K562 (cell line): Measurements from ENCODE around the gene KLK1. TPM values are rescaled to one million over a fixed set of nuclear protein-coding genes. Genes with fewer than 3 reads are reported as not detected.
"Not testable (repeated sequence)": the region's sequence is repeated elsewhere in the genome, so short reads cannot be mapped to it uniquely, and the experiment has no call there.

Source experiments
- ATAC-seq: fragments of 200-7000 bp; cut with Tn5 transposase; 3 replicates; pipeline ENCODE4 v1.9.1; 2020; ENCODE audit warnings: moderate library complexity
- BruUV-seq: library from RNA; stranded (reverse); fragments of 400-500 nt; replicated peaks from 2 replicates; lab custom pipeline; 2021; lab: Mats Ljungman, UMichigan
- CTCF ChIA-PET: fragments of 300-600 bp; formaldehyde crosslinking; extraction: SDS; loops from one replicate; lab custom pipeline; 2021; ENCODE audit warnings: low intra/inter-chr PET ratio; lab: Yijun Ruan, JAX
- POLR2A ChIA-PET: fragments of 300-600, 350-650 bp; sonication (Branson Sonifier 250); formaldehyde crosslinking; extraction: SDS; loops from one replicate; lab custom pipeline; 2021; ENCODE audit warnings: antibody characterized with exemption, inconsistent platforms; lab: Yijun Ruan, JAX
- DNase-seq, 4 experiments: peaks; one replicate each; pipeline versions ENCODE4 v3.0.0 to v3.0.0-alpha.2; 2011 to 2018; ENCODE audit warnings: low spot score in 3 of 4, mixed read lengths in 3 of 4; ENCODE audit errors: extremely low read depth in 1 of 4
- FAIRE-seq: peaks from 2 replicates; lab custom pipeline; 2011; peaks lifted over from hg19 to GRCh38; lab: Jason Lieb, UNC
- H2AFZ ChIP-seq: 2 replicates; pipeline ENCODE4 v1.6.0; 2011; ENCODE audit warnings: low read depth, low read length, control low read depth, inconsistent platforms
- H3K27ac ChIP-seq: fragments of 200-600 bp; 3 replicates; pipeline ENCODE4 v1.8.0; 2011; ENCODE audit warnings: low read depth, mild to moderate bottlenecking, control low read depth, inconsistent platforms, low read length, moderate library complexity, mixed read lengths; ENCODE audit errors: extremely low read depth
- H3K27me3 ChIP-seq, 2 experiments: fragments of 300-600 bp in 1 of 2; 2 replicates in 1 of 2; 3 replicates in 1 of 2; pipeline versions ENCODE4 v1.6.0 to v1.8.0; 2011; ENCODE audit warnings: inconsistent platforms in 2 of 2, low read length in 2 of 2, mild to moderate bottlenecking in 1 of 2, mixed read lengths in 1 of 2, moderate library complexity in 1 of 2; ENCODE audit not compliant: control insufficient read depth in 2 of 2, insufficient read depth in 2 of 2
- H3K36me3 ChIP-seq: fragments of 300-600 bp; 3 replicates; pipeline ENCODE4 v1.8.0; 2011; ENCODE audit warnings: mild to moderate bottlenecking, low read length, inconsistent platforms; ENCODE audit not compliant: control insufficient read depth, insufficient read depth
- H3K4me1 ChIP-seq, 2 experiments: fragments of 200-600 bp in 1 of 2; replicated peaks in 1 of 2; 2 replicates in 1 of 2; 3 replicates in 1 of 2; pipeline versions ENCODE4 v1.5.1 to v1.8.0; 2011; ENCODE audit warnings: inconsistent platforms in 2 of 2, low read length in 2 of 2, mild to moderate bottlenecking in 1 of 2, mixed read lengths in 1 of 2, moderate library complexity in 1 of 2; ENCODE audit not compliant: control insufficient read depth in 2 of 2, insufficient read depth in 2 of 2
- H3K4me2 ChIP-seq: 2 replicates; pipeline ENCODE4 v1.6.1; 2011; ENCODE audit warnings: low read length, control low read depth, inconsistent platforms, mixed read lengths; ENCODE audit not compliant: insufficient read depth
- H3K4me3 ChIP-seq: fragments of 200-600 bp; sonication (generic), shearing (Covaris generic); 2 replicates; pipeline ENCODE4 v1.5.1; 2016; ENCODE audit warnings: control low read depth, inconsistent platforms
- H3K79me2 ChIP-seq: fragments of 200-600 bp; 3 replicates; pipeline ENCODE4 v1.8.0; 2011; ENCODE audit warnings: low read length, inconsistent platforms; ENCODE audit not compliant: control insufficient read depth, insufficient read depth
- H3K9ac ChIP-seq, 2 experiments: 2 replicates each; pipeline versions ENCODE4 v1.6.0 to v1.6.1; 2011; ENCODE audit warnings: low read depth in 2 of 2, low read length in 2 of 2, control low read depth in 1 of 2, inconsistent platforms in 1 of 2, mild to moderate bottlenecking in 1 of 2, mixed read lengths in 1 of 2; ENCODE audit not compliant: insufficient read depth in 1 of 2
- H3K9me1 ChIP-seq: one replicate; pipeline ENCODE4 v1.6.0; 2011; ENCODE audit warnings: inconsistent platforms, mild to moderate bottlenecking, low read length, moderate library complexity; ENCODE audit not compliant: control insufficient read depth, insufficient read depth
- H3K9me3 ChIP-seq: replicated peaks from 2 replicates; pipeline ENCODE4 v1.5.1; 2011; ENCODE audit warnings: low read depth, low read length, inconsistent platforms; ENCODE audit not compliant: control insufficient read depth, insufficient read depth
- H4K20me1 ChIP-seq: replicated peaks from 2 replicates; pipeline ENCODE4 v1.6.1; 2011; ENCODE audit warnings: low read length, inconsistent platforms, mixed read lengths; ENCODE audit not compliant: control insufficient read depth, insufficient read depth
- ZNF263 ChIP-seq: sonication (generic); formaldehyde crosslinking; IDR thresholded peaks from 2 replicates; pipeline ENCODE4 v1.8.0; 2022; ENCODE audit warnings: mild to moderate bottlenecking, missing genetic modification reagents, borderline replicate concordance
- WGBS: fragments of 100-300 bp; shearing (Covaris generic); methylation state at CpG from one replicate; pipeline ENCODE4 v1.1.6; 2016; ENCODE audit warnings: low coverage, mixed read lengths; ENCODE audit not compliant: insufficient coverage; ENCODE audit errors: missing lambda C conversion rate; 5-methylcytosine and 5-hydroxymethylcytosine counted together
- in situ Hi-C: fragments of 300-500 bp; cut with MboI; formaldehyde crosslinking; loops from 4 replicates; pipeline ENCODE4 v1.15.0; 2018; ENCODE audit warnings: inconsistent platforms, mixed read lengths
- intact Hi-C: fragments of 100-400 bp; cut with micrococcal nuclease; formaldehyde crosslinking; loops from 2 replicates; pipeline ENCODE4 v1.14.2; 2022
- polyA plus RNA-seq, 8 experiments: library from polyadenylated mRNA; depleted of rRNA in 4 of 8; stranded (reverse) in 5 of 8; unstranded in 3 of 8; fragments of >200 nt; fragmentation: Nextera tagmentation in 2 of 8; fragmentation: Illumina TruSeq in 1 of 8; extraction: Ambion mirVana in 2 of 8; extraction: Trizol in 1 of 8; gene quantifications; 2 replicates each; pipeline versions ENCODE4 v1.2.1 to v1.2.3, GENCODE V29; 2011 to 2014; ENCODE audit warnings: inconsistent platforms in 1 of 8, missing spikeins in 1 of 8
- total RNA-seq, 7 experiments: library from RNA; depleted of rRNA in 6 of 7; stranded (reverse); fragments of >200 nt in 6 of 7; fragmentation: Illumina TruSeq in 2 of 7; extraction: Trizol in 2 of 7; gene quantifications; 2 replicates each; pipeline versions ENCODE4 v1.2.1 to v1.2.3, GENCODE V29; 2011 to 2021; ENCODE audit warnings: low replicate concordance in 1 of 7
- TF ChIP-seq, protein P1 (sequence below), 2 experiments: fragments of 450-650 bp in 1 of 2; sonication (generic) in 1 of 2; formaldehyde crosslinking in 1 of 2; IDR thresholded peaks; 2 replicates each; pipeline versions ENCODE4 v1.7.1 to v1.9.0; 2016 to 2022; ENCODE audit warnings: inconsistent platforms in 1 of 2, mild to moderate bottlenecking in 1 of 2, missing genetic modification reagents in 1 of 2

The KLK1 gene
- total and polyA plus RNA-seq, 9 of the 15 experiments (the other 6 are each of a cell fraction or from before 2014, with no cell fraction given), result 0.87 to 15.4 (median 9.1) TPM

DNA sequence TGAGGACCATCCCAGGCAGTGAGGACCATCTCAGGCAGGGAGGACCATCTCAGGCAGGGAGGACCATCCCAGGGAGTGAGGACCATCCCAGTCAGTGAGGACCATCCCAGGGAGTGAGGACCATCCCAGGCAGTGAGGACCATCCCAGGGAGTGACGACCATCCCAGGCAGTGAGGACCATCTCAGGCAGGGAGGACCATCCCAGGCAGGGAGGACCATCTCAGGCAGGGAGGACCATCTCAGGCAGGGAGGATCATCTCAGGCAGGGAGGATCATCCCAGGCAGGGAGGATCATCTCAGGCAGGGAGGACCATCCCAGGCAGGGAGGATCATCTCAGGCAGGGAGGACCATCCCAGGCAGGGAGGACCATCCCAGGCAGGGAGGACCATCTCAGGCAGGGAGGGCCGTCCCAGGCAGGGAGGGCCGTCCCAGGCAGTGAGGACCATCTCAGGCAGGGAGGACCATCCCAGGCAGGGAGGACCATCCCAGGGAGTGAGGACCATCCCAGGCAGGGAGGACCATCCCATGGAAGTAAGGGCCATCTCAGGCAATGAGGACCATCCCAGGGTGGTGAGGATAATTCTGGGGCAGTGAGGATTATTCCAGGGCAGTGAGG lies 11.9 kb downstream of the KLK1 start:
- ATAC-seq, H3K9ac ChIP-seq, H3K4me2 ChIP-seq, CTCF ChIA-PET, DNase-seq, in situ Hi-C loops, H3K9me3 ChIP-seq, H3K9me1 ChIP-seq, H3K79me2 ChIP-seq, BruUV-seq, H3K36me3 ChIP-seq, FAIRE-seq, H3K4me1 ChIP-seq, H3K27ac ChIP-seq, H4K20me1 ChIP-seq, H2AFZ ChIP-seq, H3K4me3 ChIP-seq, intact Hi-C loops: not testable (repeated sequence)
- peaks cover 0 to 11% of the 10 kb centered on the region in 2 experiments; a peak in 2 of 5 replicates for H3K27me3 ChIP-seq
- POLR2A ChIA-PET, result interaction anchor here (4.7 kb wide), 1 partner anchor 7 kb away, joined by 29 read pairs; no protein-coding TSS in a partner anchor
- WGBS, result 0% methylated on average over 3 of the region's 3 CpGs
- TF ChIP-seq, protein P1, sequence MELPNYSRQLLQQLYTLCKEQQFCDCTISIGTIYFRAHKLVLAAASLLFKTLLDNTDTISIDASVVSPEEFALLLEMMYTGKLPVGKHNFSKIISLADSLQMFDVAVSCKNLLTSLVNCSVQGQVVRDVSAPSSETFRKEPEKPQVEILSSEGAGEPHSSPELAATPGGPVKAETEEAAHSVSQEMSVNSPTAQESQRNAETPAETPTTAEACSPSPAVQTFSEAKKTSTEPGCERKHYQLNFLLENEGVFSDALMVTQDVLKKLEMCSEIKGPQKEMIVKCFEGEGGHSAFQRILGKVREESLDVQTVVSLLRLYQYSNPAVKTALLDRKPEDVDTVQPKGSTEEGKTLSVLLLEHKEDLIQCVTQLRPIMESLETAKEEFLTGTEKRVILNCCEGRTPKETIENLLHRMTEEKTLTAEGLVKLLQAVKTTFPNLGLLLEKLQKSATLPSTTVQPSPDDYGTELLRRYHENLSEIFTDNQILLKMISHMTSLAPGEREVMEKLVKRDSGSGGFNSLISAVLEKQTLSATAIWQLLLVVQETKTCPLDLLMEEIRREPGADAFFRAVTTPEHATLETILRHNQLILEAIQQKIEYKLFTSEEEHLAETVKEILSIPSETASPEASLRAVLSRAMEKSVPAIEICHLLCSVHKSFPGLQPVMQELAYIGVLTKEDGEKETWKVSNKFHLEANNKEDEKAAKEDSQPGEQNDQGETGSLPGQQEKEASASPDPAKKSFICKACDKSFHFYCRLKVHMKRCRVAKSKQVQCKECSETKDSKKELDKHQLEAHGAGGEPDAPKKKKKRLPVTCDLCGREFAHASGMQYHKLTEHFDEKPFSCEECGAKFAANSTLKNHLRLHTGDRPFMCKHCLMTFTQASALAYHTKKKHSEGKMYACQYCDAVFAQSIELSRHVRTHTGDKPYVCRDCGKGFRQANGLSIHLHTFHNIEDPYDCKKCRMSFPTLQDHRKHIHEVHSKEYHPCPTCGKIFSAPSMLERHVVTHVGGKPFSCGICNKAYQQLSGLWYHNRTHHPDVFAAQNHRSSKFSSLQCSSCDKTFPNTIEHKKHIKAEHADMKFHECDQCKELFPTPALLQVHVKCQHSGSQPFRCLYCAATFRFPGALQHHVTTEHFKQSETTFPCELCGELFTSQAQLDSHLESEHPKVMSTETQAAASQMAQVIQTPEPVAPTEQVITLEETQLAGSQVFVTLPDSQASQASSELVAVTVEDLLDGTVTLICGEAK (IDR thresholded peaks at IDR 0.05), result not testable (repeated sequence)
- TF ChIP-seq, protein P1 (CRISPR knock-in tag; IDR thresholded peaks at IDR 0.05), result 0 out of 2 replicates have a peak, but pooled peaks have one; percentile 42
- peak; percentile 100 for TF ChIP-seq ZNF263 (CRISPR knock-in tag)
